H9 (cell line): Measurements from ENCODE around the gene MLPH. TPM values are rescaled to one million over a fixed set of nuclear protein-coding genes. Genes with fewer than 3 reads are reported as not detected.

Experiments used
- DNase-seq: peaks from one replicate; pipeline ENCODE4 v3.0.0-alpha.2; 2017
- H2AFZ ChIP-seq: one replicate; pipeline ENCODE4 v1.6.1; 2013; ENCODE audit warnings: mild to moderate bottlenecking, low read length, control low read depth, moderate library complexity
- H2AK5ac ChIP-seq: 2 replicates; pipeline ENCODE4 v1.6.1; 2013; ENCODE audit warnings: low read length, control low read depth, mixed read lengths; ENCODE audit not compliant: insufficient read length
- H2BK120ac ChIP-seq: one replicate; pipeline ENCODE4 v1.6.1; 2013; ENCODE audit warnings: low read depth, mild to moderate bottlenecking, low read length, control low read depth, inconsistent platforms; ENCODE audit not compliant: poor library complexity, severe bottlenecking
- H2BK12ac ChIP-seq: 2 replicates; pipeline ENCODE4 v1.6.1; 2013; ENCODE audit warnings: low read length, control low read depth, mixed read lengths, low read depth; ENCODE audit not compliant: insufficient read length
- H2BK15ac ChIP-seq: 2 replicates; pipeline ENCODE4 v1.6.1; 2013; ENCODE audit warnings: low read depth, low read length, control low read depth
- H2BK20ac ChIP-seq: one replicate; pipeline ENCODE4 v1.6.1; 2013; ENCODE audit warnings: low read depth, mild to moderate bottlenecking, low read length, control low read depth, inconsistent platforms; ENCODE audit not compliant: poor library complexity, severe bottlenecking
- H2BK5ac ChIP-seq: 2 replicates; pipeline ENCODE4 v1.6.1; 2013; ENCODE audit warnings: low read length, control low read depth, mixed read lengths; ENCODE audit not compliant: insufficient read length
- H3K14ac ChIP-seq: 2 replicates; pipeline ENCODE4 v1.6.1; 2013; ENCODE audit warnings: low read length, control low read depth; ENCODE audit not compliant: insufficient read depth
- H3K18ac ChIP-seq: 2 replicates; pipeline ENCODE4 v1.6.1; 2013; ENCODE audit warnings: low read depth, mild to moderate bottlenecking, mixed read lengths, low read length, control low read depth; ENCODE audit not compliant: insufficient read length
- H3K23ac ChIP-seq: 2 replicates; pipeline ENCODE4 v1.6.1; 2013; ENCODE audit warnings: low read length, control low read depth, mixed read lengths, low read depth; ENCODE audit not compliant: insufficient read length
- H3K23me2 ChIP-seq: 2 replicates; pipeline ENCODE4 v1.6.1; 2013; ENCODE audit warnings: low read depth, mild to moderate bottlenecking, mixed read lengths, low read length, control low read depth; ENCODE audit not compliant: insufficient read length, poor library complexity, severe bottlenecking
- H3K27ac ChIP-seq: 2 replicates; pipeline ENCODE4 v1.5.1; 2013; ENCODE audit warnings: low read length, control low read depth, mixed read lengths, low read depth; ENCODE audit not compliant: insufficient read length
- H3K27me3 ChIP-seq: 2 replicates; pipeline ENCODE4 v1.6.1; 2013; ENCODE audit warnings: low read length, control low read depth, inconsistent platforms; ENCODE audit not compliant: insufficient read depth
- H3K4ac ChIP-seq: 2 replicates; pipeline ENCODE4 v1.6.1; 2013; ENCODE audit warnings: low read depth, mild to moderate bottlenecking, control low read depth, inconsistent platforms, low read length, moderate library complexity
- H3K4me1 ChIP-seq: 2 replicates; pipeline ENCODE4 v1.6.1; 2013; ENCODE audit warnings: low read length, control low read depth, inconsistent platforms; ENCODE audit not compliant: insufficient read depth
- H3K4me2 ChIP-seq: 2 replicates; pipeline ENCODE4 v1.6.1; 2013; ENCODE audit warnings: low read length, control low read depth, mixed read lengths; ENCODE audit not compliant: insufficient read length, insufficient read depth
- H3K56ac ChIP-seq: 2 replicates; pipeline ENCODE4 v1.6.1; 2013; ENCODE audit warnings: low read depth, mild to moderate bottlenecking, mixed read lengths, low read length, control low read depth; ENCODE audit not compliant: insufficient read length
- H3K79me1 ChIP-seq: 2 replicates; pipeline ENCODE4 v1.6.1; 2013; ENCODE audit warnings: low read depth, mild to moderate bottlenecking, moderate library complexity, low read length, control low read depth, inconsistent platforms; ENCODE audit not compliant: insufficient read depth, poor library complexity, severe bottlenecking
- H3K79me2 ChIP-seq: 2 replicates; pipeline ENCODE4 v1.6.1; 2013; ENCODE audit warnings: low read length, control low read depth, inconsistent platforms; ENCODE audit not compliant: insufficient read depth
- H3K9ac ChIP-seq: 2 replicates; pipeline ENCODE4 v1.6.1; 2013; ENCODE audit warnings: low read length, control low read depth, mixed read lengths; ENCODE audit not compliant: insufficient read length; ENCODE audit errors: extremely low read depth
- H3K9me3 ChIP-seq: one replicate; pipeline ENCODE4 v1.6.1; 2013; ENCODE audit warnings: low read depth, low read length, inconsistent platforms; ENCODE audit not compliant: control insufficient read depth
- H3T11ph ChIP-seq: one replicate; pipeline ENCODE4 v1.6.1; 2013; ENCODE audit warnings: mild to moderate bottlenecking, low read length, control low read depth, inconsistent platforms
- H4K20me1 ChIP-seq: one replicate; pipeline ENCODE4 v1.6.1; 2013; ENCODE audit not compliant: control insufficient read depth, insufficient read length, insufficient read depth
- H4K5ac ChIP-seq: 2 replicates; pipeline ENCODE4 v1.6.1; 2013; ENCODE audit warnings: low read depth, mild to moderate bottlenecking, mixed read lengths, low read length, control low read depth; ENCODE audit not compliant: insufficient read length
- H4K8ac ChIP-seq: replicated peaks from 2 replicates; pipeline ENCODE4 v1.6.1; 2013; ENCODE audit warnings: low read length, control low read depth, mixed read lengths, low read depth; ENCODE audit not compliant: insufficient read length
- H4K91ac ChIP-seq: 2 replicates; pipeline ENCODE4 v1.6.1; 2013; ENCODE audit warnings: low read depth, mild to moderate bottlenecking, moderate library complexity, mixed read lengths, low read length, control low read depth; ENCODE audit not compliant: insufficient read length
- H3K27ac Mint-ChIP-seq, 3 experiments: 2 replicates in 2 of 3; 3 replicates in 1 of 3; pipeline ENCODE4 v1.8.0; 2020 to 2021; ENCODE audit warnings: mixed read lengths in 3 of 3, mild to moderate bottlenecking in 1 of 3, moderate library complexity in 1 of 3
- H3K27me3 Mint-ChIP-seq: 2 replicates; pipeline ENCODE4 v1.8.0; 2021; ENCODE audit warnings: low read depth, mild to moderate bottlenecking, moderate library complexity, mixed read lengths
- H3K36me3 Mint-ChIP-seq, 3 experiments: 2 replicates in 2 of 3; 3 replicates in 1 of 3; pipeline ENCODE4 v1.8.0; 2020 to 2021; ENCODE audit warnings: low read depth in 3 of 3, mixed read lengths in 3 of 3; ENCODE audit not compliant: insufficient read depth in 1 of 3
- H3K4me1 Mint-ChIP-seq, 2 experiments: 2 replicates each; pipeline ENCODE4 v1.8.0; 2020; ENCODE audit warnings: mixed read lengths in 2 of 2
- H3K4me3 Mint-ChIP-seq, 2 experiments: 2 replicates in 1 of 2; 3 replicates in 1 of 2; pipeline ENCODE4 v1.8.0; 2020 to 2021; ENCODE audit warnings: mild to moderate bottlenecking in 2 of 2, mixed read lengths in 2 of 2, moderate library complexity in 1 of 2
- H3K9me3 Mint-ChIP-seq, 2 experiments: 2 replicates in 1 of 2; 3 replicates in 1 of 2; pipeline ENCODE4 v1.8.0; 2020; ENCODE audit warnings: mild to moderate bottlenecking in 2 of 2, mixed read lengths in 2 of 2, moderate library complexity in 1 of 2
- CTCF ChIP-seq: fragments of 200-600 bp; sonication (generic); conservative IDR thresholded peaks from 3 replicates; pipeline ENCODE4 v1.8.0; 2021; ENCODE audit warnings: antibody characterized with exemption, mild to moderate bottlenecking
- WGBS: extraction: QIAGEN DNeasy Blood & Tissue Kit; methylation state at CpG from one replicate; pipeline ENCODE4 v1.1.7; 2013; ENCODE audit warnings: missing lambda C conversion rate, low lambda C conversion rate, mixed read lengths; ENCODE audit not compliant: insufficient read length; ENCODE audit errors: extremely low coverage; 5-methylcytosine and 5-hydroxymethylcytosine counted together
- total RNA-seq: library from RNA; stranded (reverse); gene quantifications from 2 replicates; pipeline ENCODE4 v1.2.1, GENCODE V29; 2021

Gene MLPH
- total RNA-seq, 1 experiment from 2014 or later = 3.4 TPM

- H3K18ac ChIP-seq = no peak overlapping the region
- H2BK20ac ChIP-seq = no peak overlapping the region
- no peak overlapping the region for H2BK5ac ChIP-seq
- no peak overlapping the region for H4K8ac ChIP-seq
- no peak overlapping the region for H2BK12ac ChIP-seq
- no peak overlapping the region for H3K27ac ChIP-seq
- WGBS = no CpG with 5 or more reads among the region's 4 CpGs
- H3K14ac ChIP-seq = no peak overlapping the region; the same call in 1 of the 2 replicates
- Mint-ChIP-seq H3K4me3 (no peak overlapping the region), H3K27me3 (peaks cover 4% of the 10 kb centered on the region; the same call in 1 of the 2 replicates), H3K9me3 (peaks cover 6 to 11% of the 10 kb centered on the region in 2 experiments; a peak in 4 of 5 replicates), H3K4me1 (peaks cover 3% of the 10 kb centered on the region in 2 experiments; a peak in 2 of 4 replicates), H3K27ac (no peak overlapping the region), H3K36me3 (peaks cover 0 to 6% (median 0%) of the 10 kb centered on the region in 3 experiments; a peak in 3 of 7 replicates)
- H4K20me1 ChIP-seq = no peaks in the 10 kb centered on the region
- no peak overlapping the region for H3K23ac ChIP-seq
- DNase-seq = no peak
- H3K9me3 ChIP-seq = no peaks in the 10 kb centered on the region
- H3K4ac ChIP-seq = no peak overlapping the region
- H2BK120ac ChIP-seq = no peak overlapping the region
- no peaks in the 10 kb centered on the region for H3K79me2 ChIP-seq
- no peak overlapping the region for H3T11ph ChIP-seq
- H3K4me2 ChIP-seq = no peak overlapping the region
- no peak for TF ChIP-seq CTCF
- no peak overlapping the region for H2AFZ ChIP-seq
- no peaks in the 10 kb centered on the region for H3K79me1 ChIP-seq
- H3K56ac ChIP-seq = no peak overlapping the region
- H2BK15ac ChIP-seq = no peak overlapping the region
- H2AK5ac ChIP-seq = no peak overlapping the region
- no peak overlapping the region for H4K5ac ChIP-seq
- H3K9ac ChIP-seq = no peak overlapping the region
- no peaks in the 10 kb centered on the region for H3K4me1 ChIP-seq
- no peaks in the 10 kb centered on the region for H3K27me3 ChIP-seq
- no peaks in the 10 kb centered on the region for H3K23me2 ChIP-seq
- no peak overlapping the region for H4K91ac ChIP-seq
These were observed 21.3 kb downstream of the MLPH start for GRCh38 chr2:237508361-237508760.
